GM12875 (cell line): Measurements from ENCODE around the gene KRAS.

ENCODE experiments used
- H3K4me3 ChIP-seq: one replicate; pipeline ENCODE4 v1.5.1; 2011; ENCODE audit warnings: low read depth, low read length, control low read depth
- TF ChIP-seq, protein P1 (sequence below): IDR thresholded peaks from 2 replicates; pipeline ENCODE4 v1.5.1; 2011; ENCODE audit warnings: low read depth, mild to moderate bottlenecking, control low read depth, inconsistent platforms, low read length, moderate library complexity, borderline replicate concordance; ENCODE audit not compliant: insufficient read depth

The KRAS gene

DNA sequence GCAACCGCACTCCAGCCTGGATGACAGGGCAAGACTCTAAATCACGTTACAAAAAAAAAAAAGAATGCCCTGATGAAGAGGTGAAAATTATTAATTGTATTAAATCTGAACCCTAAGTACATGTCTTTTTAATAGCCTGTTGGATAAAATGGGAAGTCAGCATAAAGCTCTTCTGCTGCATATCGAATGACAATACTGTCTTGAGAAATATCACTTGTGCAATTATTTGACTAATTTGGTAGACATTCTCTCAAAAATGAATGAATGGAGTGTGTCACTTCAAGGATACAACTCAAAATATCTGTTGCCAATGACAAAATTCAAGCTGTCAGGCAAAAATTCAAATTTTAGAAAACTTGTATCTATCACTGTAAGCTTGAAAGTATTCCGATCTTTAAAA is 94.7 kb downstream of the KRAS start:
- H3K4me3 ChIP-seq, result no peak overlapping the region
- TF ChIP-seq, protein P1, sequence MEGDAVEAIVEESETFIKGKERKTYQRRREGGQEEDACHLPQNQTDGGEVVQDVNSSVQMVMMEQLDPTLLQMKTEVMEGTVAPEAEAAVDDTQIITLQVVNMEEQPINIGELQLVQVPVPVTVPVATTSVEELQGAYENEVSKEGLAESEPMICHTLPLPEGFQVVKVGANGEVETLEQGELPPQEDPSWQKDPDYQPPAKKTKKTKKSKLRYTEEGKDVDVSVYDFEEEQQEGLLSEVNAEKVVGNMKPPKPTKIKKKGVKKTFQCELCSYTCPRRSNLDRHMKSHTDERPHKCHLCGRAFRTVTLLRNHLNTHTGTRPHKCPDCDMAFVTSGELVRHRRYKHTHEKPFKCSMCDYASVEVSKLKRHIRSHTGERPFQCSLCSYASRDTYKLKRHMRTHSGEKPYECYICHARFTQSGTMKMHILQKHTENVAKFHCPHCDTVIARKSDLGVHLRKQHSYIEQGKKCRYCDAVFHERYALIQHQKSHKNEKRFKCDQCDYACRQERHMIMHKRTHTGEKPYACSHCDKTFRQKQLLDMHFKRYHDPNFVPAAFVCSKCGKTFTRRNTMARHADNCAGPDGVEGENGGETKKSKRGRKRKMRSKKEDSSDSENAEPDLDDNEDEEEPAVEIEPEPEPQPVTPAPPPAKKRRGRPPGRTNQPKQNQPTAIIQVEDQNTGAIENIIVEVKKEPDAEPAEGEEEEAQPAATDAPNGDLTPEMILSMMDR, result no peak

DNA sequence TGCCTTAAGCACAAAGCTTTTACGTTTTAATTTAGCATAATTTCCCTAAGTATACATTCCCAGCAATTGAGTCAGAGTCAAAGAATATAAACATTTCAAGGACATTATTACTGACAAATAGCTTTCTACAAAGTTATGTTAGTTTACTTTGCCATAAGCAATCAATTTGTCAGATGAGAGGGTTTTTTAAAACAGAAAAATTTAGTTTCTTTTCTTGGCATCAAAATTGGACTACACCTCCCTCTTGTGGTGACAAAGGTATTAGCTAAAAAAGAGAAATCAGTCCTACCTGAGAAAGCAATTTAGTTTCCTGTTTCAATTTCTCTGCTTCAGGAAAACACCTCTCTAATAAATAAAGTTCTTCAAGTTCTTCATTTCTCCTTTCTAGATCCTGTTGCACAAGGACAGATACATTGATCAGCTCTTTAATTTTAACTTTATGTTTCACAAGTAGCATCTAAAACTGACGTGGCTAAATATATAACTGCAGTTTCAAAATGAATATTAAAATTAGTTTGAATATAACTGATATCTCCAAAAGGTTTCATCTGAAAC is 95.6 kb downstream of the KRAS start:
- TF ChIP-seq, protein P1, result peak; percentile 39; the same call in 1 of the 2 replicates
- H3K4me3 ChIP-seq, result no peak overlapping the region
